Measurements from ENCODE around the gene PAX3.

The PAX3 gene

DNA sequence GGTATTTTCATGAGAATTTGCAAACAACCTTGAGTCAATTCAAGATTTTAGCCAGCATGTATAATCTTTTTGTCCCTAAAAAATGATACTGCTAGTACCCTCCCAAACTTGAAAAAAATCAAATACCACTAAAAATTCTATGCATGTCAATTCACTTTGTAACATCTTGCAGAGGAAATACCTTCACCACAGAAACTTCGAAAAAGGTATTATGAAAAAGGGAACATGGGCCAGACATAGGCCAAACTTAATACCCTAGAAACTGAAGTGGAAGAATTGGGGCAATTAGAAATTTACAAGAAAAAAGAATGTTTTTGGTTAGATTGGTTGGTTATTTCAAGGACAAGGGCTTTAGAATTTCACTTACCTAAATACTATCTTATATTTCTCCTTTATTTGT lies 48.5 kb downstream of the PAX3 start:
- Histone ChIP-seq H3K27me3 (ENCODE audit: low read length) (no peaks in the 10 kb centered on the region), H4K20me1 (ENCODE audit: low read depth, low read length) (no peaks in the 10 kb centered on the region), H3K4me2 (ENCODE audit: low read depth, low read length, poor library complexity, severe bottlenecking) (no peak overlapping the region), H3K79me2 (ENCODE audit: insufficient read depth, low read length) (no peaks in the 10 kb centered on the region), H3K9ac (ENCODE audit: low read length) (no peak overlapping the region), H3K36me3 (ENCODE audit: low read length) (no peaks in the 10 kb centered on the region), H3K9me2 (replicated peaks; ENCODE audit: insufficient read depth, low read length) (no peaks in the 10 kb centered on the region), H3F3A (ENCODE audit: insufficient read depth) (no peaks in the 10 kb centered on the region), H3K4me3 (ENCODE audit: insufficient read depth, low read length, poor library complexity, severe bottlenecking) (no peak overlapping the region), H2AFZ (ENCODE audit: low read depth, low read length, severe bottlenecking) (no peak overlapping the region), H3K27ac (ENCODE audit: low read depth, low read length) (no peak overlapping the region), H3K9me3 (ENCODE audit: insufficient read depth, low read length) (no peaks in the 10 kb centered on the region)
- TF ChIP-seq, protein P1, sequence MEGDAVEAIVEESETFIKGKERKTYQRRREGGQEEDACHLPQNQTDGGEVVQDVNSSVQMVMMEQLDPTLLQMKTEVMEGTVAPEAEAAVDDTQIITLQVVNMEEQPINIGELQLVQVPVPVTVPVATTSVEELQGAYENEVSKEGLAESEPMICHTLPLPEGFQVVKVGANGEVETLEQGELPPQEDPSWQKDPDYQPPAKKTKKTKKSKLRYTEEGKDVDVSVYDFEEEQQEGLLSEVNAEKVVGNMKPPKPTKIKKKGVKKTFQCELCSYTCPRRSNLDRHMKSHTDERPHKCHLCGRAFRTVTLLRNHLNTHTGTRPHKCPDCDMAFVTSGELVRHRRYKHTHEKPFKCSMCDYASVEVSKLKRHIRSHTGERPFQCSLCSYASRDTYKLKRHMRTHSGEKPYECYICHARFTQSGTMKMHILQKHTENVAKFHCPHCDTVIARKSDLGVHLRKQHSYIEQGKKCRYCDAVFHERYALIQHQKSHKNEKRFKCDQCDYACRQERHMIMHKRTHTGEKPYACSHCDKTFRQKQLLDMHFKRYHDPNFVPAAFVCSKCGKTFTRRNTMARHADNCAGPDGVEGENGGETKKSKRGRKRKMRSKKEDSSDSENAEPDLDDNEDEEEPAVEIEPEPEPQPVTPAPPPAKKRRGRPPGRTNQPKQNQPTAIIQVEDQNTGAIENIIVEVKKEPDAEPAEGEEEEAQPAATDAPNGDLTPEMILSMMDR (IDR thresholded peaks at IDR 0.05; ENCODE audit: insufficient read depth, low read length, poor library complexity, severe bottlenecking) = no peak
- TF ChIP-seq EZH2phosphoT487 (conservative IDR thresholded peaks at IDR 0.05; ENCODE audit: low read length) = no peak

DNA sequence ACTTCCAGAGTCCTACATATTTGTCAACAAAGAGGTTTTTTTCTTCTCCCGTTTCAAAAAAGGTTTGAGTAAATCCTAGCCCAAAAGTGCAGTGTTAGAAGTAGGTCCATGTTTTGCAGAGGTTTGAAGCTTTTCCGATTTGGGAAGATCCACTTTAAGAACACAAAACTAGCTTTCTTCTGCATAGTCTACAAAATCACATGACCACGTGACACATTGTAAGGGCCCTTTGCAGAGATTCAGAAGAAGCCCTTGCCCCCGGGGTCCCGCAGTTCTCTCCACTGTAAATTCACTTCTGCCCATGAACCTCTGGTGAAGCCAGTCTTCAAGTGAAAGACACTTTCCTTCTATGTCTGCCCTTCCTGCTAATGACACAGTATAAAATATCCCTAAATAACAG lies 49.4 kb downstream of the PAX3 start:
- Histone ChIP-seq H3K4me3 (ENCODE audit: insufficient read depth, low read length, poor library complexity, severe bottlenecking) (no peak overlapping the region), H3K9me3 (ENCODE audit: insufficient read depth, low read length) (no peaks in the 10 kb centered on the region), H3K9me2 (replicated peaks; ENCODE audit: insufficient read depth, low read length) (no peaks in the 10 kb centered on the region), H3K79me2 (ENCODE audit: insufficient read depth, low read length) (no peaks in the 10 kb centered on the region), H3F3A (ENCODE audit: insufficient read depth) (no peaks in the 10 kb centered on the region), H2AFZ (ENCODE audit: low read depth, low read length, severe bottlenecking) (no peak overlapping the region), H3K27me3 (ENCODE audit: low read length) (no peaks in the 10 kb centered on the region), H3K4me2 (ENCODE audit: low read depth, low read length, poor library complexity, severe bottlenecking) (no peak overlapping the region), H3K36me3 (ENCODE audit: low read length) (no peaks in the 10 kb centered on the region), H3K9ac (ENCODE audit: low read length) (no peak overlapping the region), H3K27ac (ENCODE audit: low read depth, low read length) (no peak overlapping the region), H4K20me1 (ENCODE audit: low read depth, low read length) (no peaks in the 10 kb centered on the region)
- no peak for TF ChIP-seq EZH2phosphoT487 (conservative IDR thresholded peaks at IDR 0.05; ENCODE audit: low read length)
- TF ChIP-seq, protein P1 (IDR thresholded peaks at IDR 0.05; ENCODE audit: insufficient read depth, low read length, poor library complexity, severe bottlenecking) = no peak

DNA sequence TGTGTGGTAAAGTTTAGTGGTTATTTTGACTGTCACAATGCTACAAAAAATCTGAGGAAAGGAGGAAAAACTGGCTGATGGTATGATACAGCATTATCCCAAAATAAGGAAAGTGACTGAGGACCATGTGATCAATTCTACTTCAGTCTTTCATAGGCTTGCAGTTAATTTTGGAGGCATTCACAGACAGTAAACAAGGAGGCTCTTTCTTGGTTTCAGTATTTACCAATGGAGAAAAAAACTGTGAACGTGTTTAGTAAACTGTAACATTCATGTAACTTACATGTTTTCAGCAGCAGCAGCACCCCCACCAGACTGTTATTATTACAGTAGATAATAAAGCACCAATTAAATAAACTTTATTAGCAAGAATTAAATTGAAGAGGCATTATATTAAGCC lies 50.0 kb downstream of the PAX3 start:
- no peaks in the 10 kb centered on the region for H3K79me2 ChIP-seq (ENCODE audit: insufficient read depth, low read length)
- H3K4me3 ChIP-seq (ENCODE audit: insufficient read depth, low read length, poor library complexity, severe bottlenecking) = no peak overlapping the region
- no peaks in the 10 kb centered on the region for H3K27me3 ChIP-seq (ENCODE audit: low read length)
- no peaks in the 10 kb centered on the region for H3F3A ChIP-seq (ENCODE audit: insufficient read depth)
- H3K36me3 ChIP-seq (ENCODE audit: low read length) = no peaks in the 10 kb centered on the region
- H3K9me2 ChIP-seq (replicated peaks; ENCODE audit: insufficient read depth, low read length) = no peaks in the 10 kb centered on the region
- no peak overlapping the region for H3K4me2 ChIP-seq (ENCODE audit: low read depth, low read length, poor library complexity, severe bottlenecking)
- no peak overlapping the region for H3K27ac ChIP-seq (ENCODE audit: low read depth, low read length)
- TF ChIP-seq EZH2phosphoT487 (conservative IDR thresholded peaks at IDR 0.05; ENCODE audit: low read length) = no peak
- TF ChIP-seq, protein P1 (IDR thresholded peaks at IDR 0.05; ENCODE audit: insufficient read depth, low read length, poor library complexity, severe bottlenecking) = no peak
- no peaks in the 10 kb centered on the region for H3K9me3 ChIP-seq (ENCODE audit: insufficient read depth, low read length)
- no peak overlapping the region for H2AFZ ChIP-seq (ENCODE audit: low read depth, low read length, severe bottlenecking)
- H4K20me1 ChIP-seq (ENCODE audit: low read depth, low read length) = no peaks in the 10 kb centered on the region
- no peak overlapping the region for H3K9ac ChIP-seq (ENCODE audit: low read length)
